NCI-H2107 treated with DMSO at 0.1 percent for 48 hours (cell line): Measurements from ENCODE around the gene SH3PXD2A.
"Not testable (repeated sequence)": the region's sequence is repeated elsewhere in the genome, so short reads cannot be mapped to it uniquely, and the experiment has no call there.

ENCODE experiments used
- DNase-seq: peaks from one replicate; lab custom pipeline; 2025; ENCODE audit not compliant: unreplicated experiment; lab: John Stamatoyannopoulos, UW

Gene SH3PXD2A

GRCh38 chr10:103752680-103753248 lies 102.6 kb downstream of the SH3PXD2A start:
- DNase-seq, result no peak

DNA sequence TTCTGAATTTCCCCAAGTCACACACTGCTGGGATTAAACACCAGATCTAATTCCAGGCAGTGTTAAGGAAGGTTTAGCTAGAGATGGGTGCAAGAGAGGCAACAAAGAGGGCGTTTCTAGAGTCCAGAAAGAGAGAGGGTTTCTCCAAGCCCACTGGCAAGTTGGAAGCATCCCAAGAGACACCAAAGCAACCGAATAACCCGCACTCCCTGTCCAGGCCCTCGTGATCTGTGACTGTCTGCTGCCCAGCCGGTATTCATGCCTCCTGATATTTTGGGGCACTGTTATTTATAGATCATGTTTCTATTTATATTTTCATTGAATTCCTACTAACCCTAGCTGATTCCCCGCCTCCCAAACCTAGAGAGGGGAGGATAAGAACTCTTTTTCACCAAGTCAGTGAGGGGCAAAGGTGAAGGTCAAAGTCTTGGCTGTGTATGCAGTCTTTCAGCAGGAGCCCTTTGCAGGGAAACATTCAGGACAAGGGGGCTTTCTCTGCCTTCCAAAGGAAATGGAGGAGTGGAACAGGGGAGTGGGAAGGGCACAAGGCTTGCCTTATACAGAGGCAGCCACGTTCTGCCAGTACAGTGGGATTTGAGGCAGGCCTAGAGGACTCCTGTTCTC lies 103.6 kb downstream of the SH3PXD2A start:
- DNase-seq, result no peak

DNA sequence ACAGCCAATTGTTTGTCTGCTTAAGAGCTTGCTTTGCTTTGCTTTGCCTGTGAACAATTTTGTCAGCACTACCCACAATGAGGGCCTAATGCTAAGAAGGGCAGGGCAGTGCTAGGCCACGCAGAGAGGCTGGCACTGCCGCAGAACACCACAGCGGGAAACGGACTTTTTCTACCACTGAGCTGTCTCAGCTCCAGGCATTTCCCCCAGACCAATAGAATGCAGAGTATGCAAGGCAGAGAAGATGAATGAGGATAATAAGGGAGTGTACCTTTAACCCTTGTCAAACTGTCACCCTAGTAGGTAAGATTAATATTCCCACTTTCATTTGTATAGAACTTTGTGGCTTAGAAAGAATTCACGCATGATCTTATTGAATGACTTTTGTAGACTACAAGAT lies 104.5 kb downstream of the SH3PXD2A start:
- DNase-seq, result no peak

- DNase-seq, result no peak
Measured at GRCh38 chr10:103749779-103750178, 105.6 kb downstream of the SH3PXD2A start.

DNA sequence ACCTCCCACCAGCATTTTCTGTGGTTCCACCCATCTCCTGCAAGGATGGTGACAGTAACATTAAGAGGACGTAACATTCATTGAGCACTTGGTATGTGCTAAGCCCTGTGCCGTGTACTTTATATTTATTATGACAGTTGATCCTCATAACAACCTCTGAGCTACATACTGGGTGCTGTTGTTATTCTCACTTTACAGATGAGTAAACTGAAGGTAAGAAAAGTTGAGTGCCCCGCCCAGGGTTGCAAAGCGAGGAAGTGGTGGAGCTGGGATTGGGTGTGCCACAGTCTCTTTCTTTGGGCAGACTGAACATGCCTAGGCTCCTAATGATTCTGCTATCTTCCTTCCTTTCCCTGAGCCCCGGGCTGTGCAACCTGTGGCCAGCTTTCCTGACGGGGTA lies 107.4 kb downstream of the SH3PXD2A start:
- no peak for DNase-seq

DNA sequence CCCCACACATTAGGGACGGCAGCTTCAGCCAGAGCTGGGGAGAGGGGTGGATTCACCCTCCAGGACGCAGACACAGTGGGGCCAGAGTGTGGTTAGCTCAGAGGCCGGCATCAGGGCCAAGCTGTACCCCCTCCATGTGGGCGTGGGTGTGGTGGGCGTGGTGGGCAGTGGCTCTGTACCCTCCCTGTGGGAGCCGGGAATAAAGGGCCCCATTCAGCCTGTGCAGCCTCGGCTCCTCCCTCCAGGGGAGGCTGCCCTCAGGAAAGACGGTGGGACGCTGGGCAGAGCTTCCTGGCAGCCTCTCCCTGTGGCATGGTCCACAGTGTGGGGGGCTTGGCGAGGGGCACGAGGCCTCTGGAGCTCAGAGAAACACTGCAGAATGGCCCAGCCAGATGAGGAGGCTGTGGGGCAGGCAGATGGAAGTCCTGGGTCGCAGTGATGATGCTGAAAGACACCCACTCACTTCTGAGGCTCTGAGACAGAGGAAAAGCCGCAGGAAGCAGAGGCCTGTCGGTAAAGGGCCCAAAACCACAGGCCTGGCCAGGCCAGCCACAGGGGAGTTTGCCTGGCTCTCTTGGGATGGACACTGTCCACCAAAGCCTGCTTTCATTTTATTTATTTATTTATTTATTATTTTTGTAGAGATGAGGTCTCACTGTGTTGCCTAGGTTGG lies 108.0 kb downstream of the SH3PXD2A start:
- no peak for DNase-seq

DNA sequence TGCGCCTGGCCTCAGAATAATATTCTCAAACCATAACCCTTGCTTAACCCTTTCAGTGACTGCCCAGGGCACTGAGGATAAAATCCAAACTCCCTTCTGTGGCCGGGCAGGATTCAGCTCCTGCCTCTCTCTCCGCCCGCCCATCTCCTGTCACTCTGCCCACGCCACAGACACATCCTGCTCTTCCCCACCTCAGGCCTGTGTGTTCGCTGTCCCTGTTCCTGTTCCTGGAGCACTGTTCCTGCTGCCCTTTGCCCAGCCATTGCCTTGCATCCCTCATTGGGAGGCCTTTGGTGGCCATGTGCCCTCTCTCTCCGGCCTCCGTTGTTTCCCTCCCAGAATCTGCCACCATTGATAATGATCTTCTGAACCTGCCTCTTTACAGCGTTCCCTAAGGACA lies 108.8 kb downstream of the SH3PXD2A start:
- no peak for DNase-seq

GRCh38 chr10:103745341-103746247 lies 109.8 kb downstream of the SH3PXD2A start:
- DNase-seq, result no peak

DNA sequence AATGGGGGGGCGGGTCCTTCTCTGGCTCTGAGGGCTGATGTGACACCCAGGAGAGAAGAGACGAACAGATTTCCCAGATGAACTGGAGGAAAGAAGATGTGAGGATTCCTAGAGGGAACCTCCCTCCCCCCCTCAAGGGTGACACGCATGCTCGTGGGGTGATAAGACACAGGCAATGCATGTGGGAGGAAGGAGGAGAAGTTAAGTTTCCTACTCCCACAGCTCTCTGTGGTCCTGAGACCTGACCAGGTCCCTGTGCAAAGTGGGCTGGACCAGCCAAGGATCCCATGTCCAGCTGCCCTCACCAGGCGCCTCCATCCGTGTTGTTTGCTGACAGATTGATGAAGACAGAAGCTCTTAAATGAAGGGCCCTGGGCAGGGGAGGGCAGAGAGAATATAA lies 112.6 kb downstream of the SH3PXD2A start:
- no peak for DNase-seq

DNA sequence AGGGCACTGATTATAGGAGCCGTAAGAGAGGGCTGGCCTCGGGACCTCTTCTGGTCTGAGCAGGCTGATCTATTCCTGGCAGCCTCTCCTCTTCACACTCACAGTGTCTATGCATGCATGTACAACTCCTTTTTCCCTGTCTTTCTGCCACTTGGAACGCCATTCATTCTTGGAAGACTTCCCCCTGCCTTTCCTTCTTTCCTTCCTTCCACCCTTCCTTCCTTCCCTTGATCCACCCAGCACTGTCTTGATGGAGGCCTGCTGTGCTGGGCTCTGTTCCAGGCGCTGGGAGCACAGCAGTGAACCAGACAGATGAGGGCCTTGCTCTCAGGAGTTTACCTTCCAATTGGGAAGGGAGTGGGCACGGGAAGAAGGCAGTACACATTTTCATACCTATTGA lies 114.8 kb downstream of the SH3PXD2A start:
- no peak for DNase-seq

- DNase-seq, result no peak
Measured at GRCh38 chr10:103739039-103739764, 116.2 kb downstream of the SH3PXD2A start.

DNA sequence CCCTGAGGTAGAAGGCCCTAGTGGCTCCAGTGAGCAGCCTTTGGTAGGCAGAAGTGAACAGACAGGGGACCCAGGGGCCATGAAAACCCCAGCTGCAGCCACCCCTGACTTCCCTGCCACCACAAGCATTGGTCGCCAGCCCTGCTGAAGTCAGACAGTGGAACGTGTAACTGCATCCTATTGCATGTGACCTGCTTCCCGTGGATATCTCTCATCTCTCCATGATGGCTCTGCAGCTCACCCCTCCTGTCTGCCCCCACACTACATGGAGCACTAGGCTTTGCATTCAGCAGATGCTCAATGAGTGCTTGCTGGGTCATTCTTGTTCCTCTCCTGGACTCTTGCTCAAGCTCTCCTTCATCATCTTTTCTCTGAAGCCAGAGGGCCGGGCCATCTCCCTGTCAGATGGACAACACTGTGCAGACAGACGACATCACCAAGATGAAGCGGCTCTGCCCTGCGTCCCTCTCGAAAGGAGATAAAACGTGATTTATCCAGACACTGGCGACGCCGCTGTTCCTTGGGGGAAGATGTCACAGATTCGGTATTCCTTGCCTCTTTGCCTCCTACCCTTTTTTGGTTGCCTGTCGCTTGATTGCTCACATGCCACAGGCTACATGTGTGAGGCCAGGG lies 117.5 kb downstream of the SH3PXD2A start:
- DNase-seq, result no peak

GRCh38 chr10:103736763-103737162 lies 118.6 kb downstream of the SH3PXD2A start:
- DNase-seq, result no peak

- DNase-seq, result no peak
Measured at GRCh38 chr10:103736044-103736443, 119.3 kb downstream of the SH3PXD2A start.

GRCh38 chr10:103734731-103735130 lies 120.6 kb downstream of the SH3PXD2A start:
- no peak for DNase-seq

GRCh38 chr10:103733045-103733419 lies 122.3 kb downstream of the SH3PXD2A start:
- no peak for DNase-seq

GRCh38 chr10:103732339-103733044 lies 122.9 kb downstream of the SH3PXD2A start:
- DNase-seq, result no peak

GRCh38 chr10:103731609-103732270 lies 123.6 kb downstream of the SH3PXD2A start:
- no peak for DNase-seq

- DNase-seq, result not testable (repeated sequence)
Measured at GRCh38 chr10:103731026-103731425, 124.3 kb downstream of the SH3PXD2A start.
